ENCODE results near the gene KCNJ9. TPM values are rescaled to one million over a fixed set of nuclear protein-coding genes. Genes with fewer than 3 reads are reported as not detected.
"Not testable (repeated sequence)": the region's sequence is repeated elsewhere in the genome, so short reads cannot be mapped to it uniquely, and the experiment has no call there.

Gene KCNJ9
- total RNA-seq, 1 experiment from 2014 or later, result 0.09 TPM

DNA sequence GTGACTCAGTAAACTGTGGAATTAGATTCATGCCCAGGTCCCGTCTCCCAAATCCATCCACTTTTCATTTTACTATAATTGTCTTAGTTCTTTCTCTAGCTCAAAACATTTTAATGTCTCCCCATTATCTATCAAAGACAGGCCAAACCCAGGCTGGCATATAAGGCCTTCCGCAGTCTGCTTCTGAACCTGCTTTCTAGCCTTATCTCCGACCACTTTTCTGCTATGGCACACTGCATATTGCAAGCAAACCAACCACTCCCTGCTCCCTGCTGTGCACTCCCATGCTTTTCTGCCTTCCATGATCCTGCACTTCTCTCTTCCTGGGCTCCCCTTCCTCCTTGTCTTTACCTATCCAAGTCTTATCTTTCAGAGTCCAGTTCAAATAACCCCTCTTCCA lies 32.2 kb upstream of the KCNJ9 start:
- no peak overlapping the region for H2AK5ac ChIP-seq (ENCODE audit: insufficient read length, low read length)

DNA sequence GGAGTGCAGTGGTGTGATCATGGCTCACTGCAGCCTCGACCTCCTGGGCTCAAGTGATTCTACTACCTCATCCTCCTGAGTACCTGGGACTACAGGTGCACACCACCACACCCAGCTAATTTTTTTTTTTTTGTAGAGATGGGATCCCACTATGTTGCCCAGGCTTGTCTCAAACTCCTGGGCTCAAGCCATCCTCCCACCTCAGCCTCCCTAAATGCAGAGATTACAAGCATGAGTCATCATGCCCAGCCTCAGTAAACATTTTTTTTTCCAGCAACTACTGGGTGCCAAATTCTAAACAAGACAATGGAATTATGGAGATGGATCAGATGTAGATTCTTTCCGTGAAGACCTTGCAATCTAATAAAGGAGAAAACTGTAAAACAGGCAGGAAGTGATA lies 31.2 kb upstream of the KCNJ9 start:
- DNase-seq; H3K36me3 Mint-ChIP-seq (ENCODE audit: insufficient read depth in 1 of 3, low read depth in 3 of 3); H4K91ac ChIP-seq (ENCODE audit: insufficient read length, low read depth, low read length); H2BK20ac ChIP-seq (ENCODE audit: low read depth, low read length, poor library complexity, severe bottlenecking); H3K27ac Mint-ChIP-seq; H3K79me1 ChIP-seq (ENCODE audit: insufficient read depth, low read depth, low read length, poor library complexity, severe bottlenecking); H3K9ac ChIP-seq (ENCODE audit: extremely low read depth, insufficient read length, low read length); H4K8ac ChIP-seq (replicated peaks; ENCODE audit: insufficient read length, low read depth, low read length); H4K20me1 ChIP-seq (ENCODE audit: control insufficient read depth, insufficient read depth, insufficient read length); H3K9me3 ChIP-seq (ENCODE audit: control insufficient read depth, low read depth, low read length); H3K27me3 ChIP-seq (ENCODE audit: insufficient read depth, low read length); H3K23me2 ChIP-seq (ENCODE audit: insufficient read length, low read depth, low read length, poor library complexity, severe bottlenecking); H2BK15ac ChIP-seq (ENCODE audit: low read depth, low read length); H3K4me1 ChIP-seq (ENCODE audit: insufficient read depth, low read length); H3K56ac ChIP-seq (ENCODE audit: insufficient read length, low read depth, low read length); H3K27ac ChIP-seq (ENCODE audit: insufficient read length, low read depth, low read length); H4K5ac ChIP-seq (ENCODE audit: insufficient read length, low read depth, low read length); H3K79me2 ChIP-seq (ENCODE audit: insufficient read depth, low read length); H2AK5ac ChIP-seq (ENCODE audit: insufficient read length, low read length); H2BK120ac ChIP-seq (ENCODE audit: low read depth, low read length, poor library complexity, severe bottlenecking); H3T11ph ChIP-seq (ENCODE audit: low read length); H3K23ac ChIP-seq (ENCODE audit: insufficient read length, low read depth, low read length); H2BK12ac ChIP-seq (ENCODE audit: insufficient read length, low read depth, low read length); H3K4me3 Mint-ChIP-seq; H3K4me2 ChIP-seq (ENCODE audit: insufficient read depth, insufficient read length, low read length); H2BK5ac ChIP-seq (ENCODE audit: insufficient read length, low read length); H3K18ac ChIP-seq (ENCODE audit: insufficient read length, low read depth, low read length); H3K9me3 Mint-ChIP-seq; H2AFZ ChIP-seq (ENCODE audit: low read length); H3K14ac ChIP-seq (ENCODE audit: insufficient read depth, low read length); H3K4ac ChIP-seq (ENCODE audit: low read depth, low read length): not testable (repeated sequence)
- H3K27me3 Mint-ChIP-seq (ENCODE audit: low read depth), result peaks cover 25% of the 10 kb centered on the region
- WGBS (ENCODE audit: extremely low coverage, insufficient read length, low lambda C conversion rate), result no CpG with 5 or more reads among the region's 2 CpGs
- H3K4me1 Mint-ChIP-seq, result peaks cover 28 to 39% of the 10 kb centered on the region in 2 experiments

More for the DNA sequence above, 32.2 kb upstream of the KCNJ9 start:
- Histone ChIP-seq H3K79me1 (ENCODE audit: insufficient read depth, low read depth, low read length, poor library complexity, severe bottlenecking) (no peaks in the 10 kb centered on the region), H2BK12ac (ENCODE audit: insufficient read length, low read depth, low read length) (no peak overlapping the region), H3K18ac (ENCODE audit: insufficient read length, low read depth, low read length) (no peak overlapping the region), H3K23me2 (ENCODE audit: insufficient read length, low read depth, low read length, poor library complexity, severe bottlenecking) (no peaks in the 10 kb centered on the region), H2BK120ac (ENCODE audit: low read depth, low read length, poor library complexity, severe bottlenecking) (no peak overlapping the region), H3K4ac (ENCODE audit: low read depth, low read length) (no peak overlapping the region), H3K14ac (ENCODE audit: insufficient read depth, low read length) (no peak overlapping the region), H3K4me2 (ENCODE audit: insufficient read depth, insufficient read length, low read length) (no peak overlapping the region), H3K4me1 (ENCODE audit: insufficient read depth, low read length) (peaks cover 6% of the 10 kb centered on the region; the same call in 1 of the 2 replicates), H2BK5ac (ENCODE audit: insufficient read length, low read length) (no peak overlapping the region), H3K56ac (ENCODE audit: insufficient read length, low read depth, low read length) (no peak overlapping the region), H3K9ac (ENCODE audit: extremely low read depth, insufficient read length, low read length) (no peak overlapping the region), H3K9me3 (ENCODE audit: control insufficient read depth, low read depth, low read length) (no peaks in the 10 kb centered on the region), H2BK15ac (ENCODE audit: low read depth, low read length) (no peak overlapping the region), H3K23ac (ENCODE audit: insufficient read length, low read depth, low read length) (no peak overlapping the region), H3K27ac (ENCODE audit: insufficient read length, low read depth, low read length) (no peak overlapping the region), H3K79me2 (ENCODE audit: insufficient read depth, low read length) (no peaks in the 10 kb centered on the region), H2BK20ac (ENCODE audit: low read depth, low read length, poor library complexity, severe bottlenecking) (no peak overlapping the region), H2AFZ (ENCODE audit: low read length) (no peak overlapping the region), H3T11ph (ENCODE audit: low read length) (no peak overlapping the region), H3K27me3 (ENCODE audit: insufficient read depth, low read length) (no peaks in the 10 kb centered on the region), H4K5ac (ENCODE audit: insufficient read length, low read depth, low read length) (no peak overlapping the region), H4K8ac (replicated peaks; ENCODE audit: insufficient read length, low read depth, low read length) (no peak overlapping the region), H4K20me1 (ENCODE audit: control insufficient read depth, insufficient read depth, insufficient read length) (no peaks in the 10 kb centered on the region), H4K91ac (ENCODE audit: insufficient read length, low read depth, low read length) (no peak overlapping the region)
- no peak overlapping the region for H3K27ac Mint-ChIP-seq
- H3K4me3 Mint-ChIP-seq, result no peak overlapping the region
- no peak for DNase-seq
- WGBS (ENCODE audit: extremely low coverage, insufficient read length, low lambda C conversion rate), result no CpG with 5 or more reads among the region's 3 CpGs
- H3K4me1 Mint-ChIP-seq, result peaks cover 28 to 35% of the 10 kb centered on the region in 2 experiments
- H3K27me3 Mint-ChIP-seq (ENCODE audit: low read depth), result peaks cover 20% of the 10 kb centered on the region
- no peaks in the 10 kb centered on the region for H3K9me3 Mint-ChIP-seq
- no peaks in the 10 kb centered on the region for H3K36me3 Mint-ChIP-seq (ENCODE audit: insufficient read depth in 1 of 3, low read depth in 3 of 3)
- TF ChIP-seq, protein P1, sequence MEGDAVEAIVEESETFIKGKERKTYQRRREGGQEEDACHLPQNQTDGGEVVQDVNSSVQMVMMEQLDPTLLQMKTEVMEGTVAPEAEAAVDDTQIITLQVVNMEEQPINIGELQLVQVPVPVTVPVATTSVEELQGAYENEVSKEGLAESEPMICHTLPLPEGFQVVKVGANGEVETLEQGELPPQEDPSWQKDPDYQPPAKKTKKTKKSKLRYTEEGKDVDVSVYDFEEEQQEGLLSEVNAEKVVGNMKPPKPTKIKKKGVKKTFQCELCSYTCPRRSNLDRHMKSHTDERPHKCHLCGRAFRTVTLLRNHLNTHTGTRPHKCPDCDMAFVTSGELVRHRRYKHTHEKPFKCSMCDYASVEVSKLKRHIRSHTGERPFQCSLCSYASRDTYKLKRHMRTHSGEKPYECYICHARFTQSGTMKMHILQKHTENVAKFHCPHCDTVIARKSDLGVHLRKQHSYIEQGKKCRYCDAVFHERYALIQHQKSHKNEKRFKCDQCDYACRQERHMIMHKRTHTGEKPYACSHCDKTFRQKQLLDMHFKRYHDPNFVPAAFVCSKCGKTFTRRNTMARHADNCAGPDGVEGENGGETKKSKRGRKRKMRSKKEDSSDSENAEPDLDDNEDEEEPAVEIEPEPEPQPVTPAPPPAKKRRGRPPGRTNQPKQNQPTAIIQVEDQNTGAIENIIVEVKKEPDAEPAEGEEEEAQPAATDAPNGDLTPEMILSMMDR (conservative IDR thresholded peaks at IDR 0.05), result no peak
